Kidney capillary endothelial cell (primary cell): ENCODE measurements around the gene FOXP3.

Experiments
- DNase-seq: peaks from one replicate; pipeline ENCODE4 v3.0.0-alpha.2; 2018; ENCODE audit warnings: low spot score

The FOXP3 gene

GRCh38 chrX:49273181-49273727, 8.7 kb upstream of the FOXP3 start:
- DNase-seq: no peak

DNA sequence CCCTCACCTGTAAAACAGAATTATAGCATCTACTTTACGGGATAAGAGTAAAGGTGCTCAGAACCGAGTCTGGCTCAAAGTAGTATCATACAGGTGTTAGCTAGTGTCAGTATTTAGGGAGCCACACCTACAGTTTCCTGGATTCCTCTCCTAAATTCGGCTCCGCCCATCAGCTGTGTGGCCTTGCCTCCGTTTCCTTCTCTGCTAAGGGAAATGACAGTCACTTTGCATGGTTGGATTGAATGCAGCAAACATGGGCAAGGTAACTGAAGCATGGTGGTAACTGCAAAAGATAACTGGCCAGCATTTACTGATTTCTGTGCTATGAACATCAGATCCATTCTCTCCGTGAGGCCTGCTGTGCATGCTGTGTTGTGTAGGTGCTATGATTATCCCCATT, 7.9 kb upstream of the FOXP3 start:
- no peak for DNase-seq

GRCh38 chrX:49271341-49271740, 6.8 kb upstream of the FOXP3 start:
- no peak for DNase-seq

DNA sequence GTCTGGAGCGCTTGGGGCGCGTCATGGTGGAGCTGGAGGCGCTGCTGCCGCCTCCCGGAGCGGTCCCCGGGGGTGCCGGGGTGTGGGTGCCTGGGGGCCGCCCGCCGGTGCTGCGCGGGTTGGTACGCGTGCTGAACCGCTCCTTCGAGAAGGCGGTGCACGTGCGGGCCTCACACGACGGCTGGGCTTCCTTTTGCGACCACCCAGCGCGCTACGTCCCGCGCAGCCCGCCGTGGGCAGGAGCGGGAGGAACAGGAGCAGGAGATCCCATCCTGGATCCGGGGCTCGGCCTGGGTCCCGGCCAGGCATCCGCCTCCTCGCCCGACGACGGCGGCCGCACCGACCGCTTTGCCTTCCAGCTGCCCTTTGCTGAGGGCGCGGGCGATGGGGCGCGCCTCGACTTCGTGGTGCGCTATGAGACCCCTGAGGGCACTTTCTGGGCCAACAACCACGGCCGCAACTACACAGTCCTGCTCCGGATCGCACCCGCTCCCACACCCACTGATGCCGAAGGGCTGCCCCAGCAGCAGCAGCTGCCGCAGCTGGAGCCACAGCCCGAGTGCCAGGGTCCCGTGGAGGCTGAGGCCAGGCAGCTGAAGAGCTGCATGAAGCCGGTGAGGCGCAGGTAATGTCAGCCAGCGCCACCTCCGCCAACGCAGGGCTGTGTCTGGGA, 5.9 kb upstream of the FOXP3 start:
- DNase-seq: no peak

- no peak for DNase-seq
Measured at GRCh38 chrX:49269767-49270248, 5.3 kb upstream of the FOXP3 start, which contains the start of gene PPP1R3F. Gene PPP1R3F (plus strand): TSS chrX:49269793. CDS start chrX:49269870, 77 bp downstream.

GRCh38 chrX:49269010-49269766, 4.7 kb upstream of the FOXP3 start:
- DNase-seq: peak; percentile 91

- DNase-seq: no peak
Measured at GRCh38 chrX:49268702-49269009, 4.1 kb upstream of the FOXP3 start.

GRCh38 chrX:49266523-49267445, 2.3 kb upstream of the FOXP3 start:
- DNase-seq: no peak

GRCh38 chrX:49263631-49264030, 879 bp downstream of the FOXP3 start:
- DNase-seq: no peak

DNA sequence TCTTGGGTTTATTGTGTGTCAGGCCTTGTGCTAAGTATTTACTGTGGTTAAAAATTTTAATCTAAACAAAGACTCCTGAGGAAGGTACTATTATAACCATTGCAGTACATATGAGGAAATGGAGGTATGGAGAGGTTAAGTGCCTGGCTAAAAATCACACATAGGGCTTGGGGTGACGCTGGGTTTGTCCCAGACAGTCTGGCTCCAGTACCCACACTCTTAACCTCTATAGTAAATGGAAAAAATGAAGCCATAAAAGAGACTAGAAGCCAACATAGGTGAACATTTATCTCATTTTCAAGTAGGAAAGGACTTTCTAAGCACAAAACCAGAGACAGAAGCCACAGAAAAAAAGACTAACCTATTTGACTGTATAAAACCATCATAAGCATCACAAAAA, 1.9 kb downstream of the FOXP3 start:
- no peak for DNase-seq

- DNase-seq: no peak
Measured at GRCh38 chrX:49260221-49260985, 4.1 kb downstream of the FOXP3 start.

- DNase-seq: no peak
Measured at GRCh38 chrX:49258749-49259124, 5.8 kb downstream of the FOXP3 start.

GRCh38 chrX:49257846-49258748, 6.4 kb downstream of the FOXP3 start:
- no peak for DNase-seq

DNA sequence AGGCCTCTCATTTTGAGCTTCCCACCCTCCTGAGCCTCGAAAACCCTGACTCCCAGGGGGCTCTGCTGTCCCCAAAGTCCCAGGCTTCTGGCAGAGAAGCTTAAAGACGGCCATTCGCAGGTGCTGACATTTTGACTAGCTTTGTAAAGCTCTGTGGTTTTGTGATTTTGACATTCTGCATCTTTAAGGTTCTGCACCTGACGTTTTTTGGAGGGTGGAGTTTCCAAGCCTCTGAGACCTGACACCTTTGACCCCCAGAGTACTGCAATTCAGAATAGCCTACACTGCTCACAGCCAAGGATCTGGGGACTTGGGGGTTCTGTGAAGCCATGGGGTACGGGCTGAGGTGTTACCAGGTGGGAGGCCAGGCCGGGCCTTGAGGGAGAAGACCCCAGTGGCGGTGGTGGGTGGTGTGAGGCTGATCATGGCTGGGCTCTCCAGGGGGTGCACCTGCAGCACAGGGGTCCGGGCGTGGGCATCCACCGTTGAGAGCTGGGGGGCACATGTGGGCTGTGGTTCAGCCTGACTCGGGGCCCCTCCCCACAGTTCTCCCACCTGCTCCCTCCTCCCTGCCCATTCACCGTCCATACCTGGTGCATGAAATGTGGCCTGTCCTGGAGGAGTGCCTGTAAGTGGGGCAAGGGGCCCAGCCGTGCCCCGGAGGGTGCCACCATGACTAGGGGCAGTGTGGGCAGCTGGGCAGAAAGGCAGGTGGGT, 7.3 kb downstream of the FOXP3 start:
- DNase-seq: no peak

DNA sequence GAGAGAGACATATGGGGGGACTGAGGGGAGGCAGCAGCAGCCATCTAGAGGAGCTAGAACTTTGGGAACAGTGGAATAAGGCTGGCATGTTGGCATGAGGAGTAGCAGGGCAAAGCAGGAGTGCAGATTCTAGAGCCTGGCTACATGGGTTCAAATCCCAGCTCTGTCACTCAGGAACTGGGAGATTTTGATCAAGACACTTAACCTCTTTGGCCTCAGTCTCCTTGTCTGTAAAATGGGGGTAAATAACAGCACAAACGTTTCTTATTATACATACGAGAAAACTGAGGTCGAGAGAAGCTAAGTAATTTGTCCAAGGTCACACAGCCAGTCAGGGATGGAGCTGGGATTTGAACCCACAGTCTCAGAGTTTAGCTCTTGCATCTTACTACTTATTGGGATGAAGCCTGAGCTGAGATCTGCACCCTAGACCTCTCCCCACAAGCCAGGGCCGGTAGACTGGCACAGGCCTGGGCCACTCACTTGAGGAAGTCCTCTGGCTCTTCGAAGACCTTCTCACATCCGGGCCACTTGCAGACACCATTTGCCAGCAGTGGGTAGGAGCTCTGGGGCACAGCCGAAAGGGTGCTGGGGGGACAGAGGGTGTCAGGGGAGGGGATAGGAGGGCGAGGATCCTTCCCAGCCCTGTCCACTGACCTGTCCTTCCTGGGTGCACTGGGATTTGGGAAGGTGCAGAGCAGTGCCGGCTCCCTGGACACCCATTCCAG, 8.1 kb downstream of the FOXP3 start:
- DNase-seq: no peak

- no peak for DNase-seq
Measured at GRCh38 chrX:49254639-49255038, 9.9 kb downstream of the FOXP3 start.

- no peak for DNase-seq
Measured at GRCh38 chrX:49251325-49251724, 13.2 kb downstream of the FOXP3 start.

- DNase-seq: no peak
Measured at GRCh38 chrX:49250578-49250977, 13.9 kb downstream of the FOXP3 start.

DNA sequence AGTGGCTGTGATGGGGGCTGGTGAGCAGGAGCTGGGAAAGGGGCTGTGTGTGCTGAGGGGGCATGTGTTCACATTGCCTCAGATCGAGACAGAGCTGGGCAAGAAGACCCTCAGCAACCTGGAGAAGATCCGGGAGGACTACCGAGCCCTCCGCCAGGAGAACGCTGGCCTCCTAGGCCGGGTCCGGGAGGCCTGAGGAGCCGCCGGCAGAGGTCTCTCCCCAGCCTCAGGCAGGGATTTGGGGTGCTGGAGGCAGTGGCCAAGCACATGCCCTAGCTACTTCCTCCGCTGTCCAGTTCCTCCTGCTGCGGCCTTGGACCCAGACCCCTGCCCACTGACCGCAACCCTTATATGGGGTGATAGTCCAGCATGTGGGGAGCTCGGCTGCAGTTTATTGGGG, 14.4 kb downstream of the FOXP3 start:
- no peak for DNase-seq
